Renal cortical epithelial cell (primary cell): ENCODE results near the gene GALP. TPM values are rescaled to one million over a fixed set of nuclear protein-coding genes. Genes with fewer than 3 reads are reported as not detected.
"Not testable (repeated sequence)": the region's sequence is repeated elsewhere in the genome, so short reads cannot be mapped to it uniquely, and the experiment has no call there.

Experiments
- DNase-seq: peaks from one replicate; pipeline ENCODE4 v3.0.0-alpha.2; 2011; ENCODE audit warnings: low read depth
- total RNA-seq: library from RNA; depleted of rRNA; stranded (reverse); fragments of >200 nt; gene quantifications from 2 replicates; pipeline ENCODE4 v1.2.3, GENCODE V29; 2014

Gene GALP
- total RNA-seq, 1 donor from 2014 or later, result not detected

DNA sequence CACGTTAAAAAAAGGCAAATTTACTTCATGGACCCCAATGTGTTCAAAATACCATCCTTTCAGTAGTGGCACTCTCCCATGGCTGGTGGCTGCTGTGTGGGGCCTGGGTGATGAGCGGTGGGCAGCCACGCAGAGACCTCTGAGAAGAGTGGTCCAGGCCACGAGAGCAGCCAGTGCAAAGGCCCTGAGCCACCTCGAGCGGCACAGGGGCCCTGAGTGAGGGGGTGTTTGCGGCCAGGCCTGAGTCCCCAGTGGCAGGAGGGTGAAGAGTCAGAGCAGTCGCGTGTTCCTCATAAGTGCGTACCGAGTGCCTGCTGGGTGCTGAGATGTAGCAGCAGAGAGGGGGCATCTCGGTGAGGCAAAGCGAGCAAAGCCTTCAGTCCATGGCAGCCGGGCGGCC, 27.7 kb upstream of the GALP start:
- DNase-seq, result no peak

DNA sequence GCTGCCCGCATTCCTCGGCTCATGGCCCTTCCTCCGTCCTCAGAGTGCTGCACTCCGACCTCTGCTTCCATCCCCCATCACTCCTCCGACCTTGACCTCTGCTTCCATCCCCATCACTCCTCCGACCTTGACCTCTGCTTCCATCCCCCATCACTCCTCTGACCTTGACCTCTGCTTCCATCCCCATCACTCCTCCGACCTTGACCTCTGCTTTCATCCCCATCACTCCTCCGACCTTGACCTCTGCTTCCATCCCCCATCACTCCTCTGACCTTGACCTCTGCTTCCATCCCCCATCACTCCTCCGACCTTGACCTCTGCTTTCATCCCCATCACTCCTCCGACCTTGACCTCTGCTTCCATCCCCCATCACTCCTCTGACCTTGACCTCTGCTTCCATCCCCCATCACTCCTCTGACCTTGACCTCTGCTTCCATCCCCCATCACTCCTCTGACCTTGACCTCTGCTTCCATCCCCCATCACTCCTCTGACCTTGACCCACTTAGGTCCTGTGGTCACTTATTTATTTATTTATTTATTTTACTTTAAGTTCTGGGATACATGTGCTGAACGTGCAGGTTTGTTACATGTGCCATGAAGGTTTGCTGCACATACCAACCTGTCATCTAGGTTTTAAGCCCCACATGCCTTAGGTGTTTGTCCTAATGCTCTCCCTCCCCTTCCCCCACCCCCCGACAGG, 26.7 kb upstream of the GALP start:
- not testable (repeated sequence) for DNase-seq

DNA sequence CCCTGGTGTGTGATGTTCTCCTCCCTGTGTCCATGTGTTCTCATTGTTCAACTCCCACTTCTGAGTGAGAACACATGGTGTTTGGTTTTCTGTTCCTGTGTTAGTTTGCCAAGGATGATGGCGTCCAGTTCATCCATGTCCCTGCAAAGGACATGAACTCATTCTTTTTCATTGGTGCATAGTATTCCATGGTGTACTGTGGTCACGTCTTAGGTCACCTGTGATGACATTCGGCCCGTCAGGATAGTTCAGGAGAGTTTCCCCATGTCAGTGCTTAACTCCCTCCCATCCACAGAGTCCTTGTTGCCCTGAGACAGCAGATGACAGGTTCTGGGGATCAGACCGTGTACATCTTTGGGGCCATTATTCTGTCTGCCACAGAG, 26.2 kb upstream of the GALP start:
- no peak for DNase-seq

DNA sequence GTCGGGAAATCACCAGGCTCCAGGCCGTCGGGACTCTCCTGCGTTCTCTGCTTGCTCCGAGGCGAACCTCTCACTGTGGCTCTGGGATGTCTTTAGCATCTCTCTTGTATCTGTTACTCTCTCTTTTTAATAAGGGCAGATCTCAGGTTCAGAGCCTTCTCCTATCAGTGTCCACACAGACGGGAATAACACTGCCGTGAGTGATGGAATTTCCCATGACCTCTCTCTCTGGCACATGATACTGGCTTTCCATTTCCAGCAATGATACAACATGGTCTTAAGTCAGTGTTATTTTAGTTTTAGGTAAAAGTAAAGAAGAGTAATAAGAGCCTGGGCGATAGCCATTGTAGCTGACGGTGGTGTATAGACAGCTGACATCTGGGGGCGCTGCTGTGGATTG, 25.4 kb upstream of the GALP start:
- no peak for DNase-seq

DNA sequence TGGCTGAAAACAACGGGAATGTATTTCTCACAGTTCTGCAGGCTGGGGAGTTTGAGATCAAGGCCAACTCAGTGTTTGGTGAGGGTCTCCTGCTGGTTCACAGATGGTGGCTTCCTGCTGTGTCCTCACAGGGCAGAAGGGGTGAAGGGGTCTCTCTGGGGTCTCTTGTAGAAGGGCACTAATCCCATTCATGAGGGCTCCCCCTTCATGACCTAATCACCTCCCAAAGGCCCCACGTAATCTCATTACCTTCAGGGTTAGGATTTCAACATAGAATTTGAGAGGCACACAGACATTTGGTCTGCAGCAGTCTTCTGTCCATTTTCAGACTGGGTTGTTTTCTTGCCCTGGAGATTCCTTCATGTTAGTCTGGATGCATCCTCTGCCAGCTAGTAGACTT, 23.2 kb upstream of the GALP start:
- no peak for DNase-seq

DNA sequence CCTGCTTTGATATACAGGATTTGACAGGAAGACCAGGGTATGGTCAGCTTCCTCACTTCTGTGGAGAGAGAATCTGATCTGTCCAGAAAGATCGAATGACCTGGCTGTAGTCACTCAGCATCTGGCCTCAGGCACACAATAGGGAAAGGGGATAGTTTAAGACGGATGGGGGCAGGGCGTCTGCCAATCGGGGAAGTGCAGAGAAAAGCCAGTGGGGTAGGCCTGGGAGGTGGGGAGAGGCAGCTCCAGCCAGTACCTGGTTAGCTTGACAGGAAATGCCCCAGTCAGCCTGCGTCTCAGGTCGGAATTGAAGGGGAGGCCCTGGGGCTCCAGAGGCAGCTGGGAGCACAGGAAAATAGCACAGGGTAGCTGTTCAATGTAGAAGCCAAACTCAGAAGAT, 22.3 kb upstream of the GALP start:
- no peak for DNase-seq

DNA sequence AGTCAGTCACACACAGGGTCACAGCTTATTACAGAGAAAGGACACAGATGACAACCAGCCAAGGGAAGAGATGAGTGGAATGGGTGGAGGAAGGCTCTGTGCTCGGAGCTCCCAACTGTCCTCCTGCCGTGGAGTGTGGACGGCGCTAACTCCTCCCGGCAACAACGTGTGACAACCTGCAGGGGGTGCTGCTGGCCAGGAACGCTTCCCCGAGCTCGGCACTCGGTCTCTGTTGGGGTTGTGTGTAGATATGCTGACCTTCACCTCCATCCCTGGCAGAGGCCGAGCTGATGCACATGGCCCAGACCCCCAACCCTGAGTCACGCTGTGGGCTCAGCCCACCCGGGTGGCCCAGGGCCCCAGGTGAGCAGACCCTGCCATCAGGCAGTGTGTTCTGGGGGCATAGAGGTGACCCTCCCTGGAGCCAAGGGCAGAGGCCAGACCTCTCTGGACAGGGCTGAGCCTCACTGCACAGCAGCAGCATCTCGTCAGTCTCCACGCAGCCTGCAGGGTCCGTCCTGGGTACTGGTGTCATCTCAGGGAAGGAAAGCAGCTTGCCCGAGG, 20.6 kb upstream of the GALP start:
- DNase-seq, result no peak

DNA sequence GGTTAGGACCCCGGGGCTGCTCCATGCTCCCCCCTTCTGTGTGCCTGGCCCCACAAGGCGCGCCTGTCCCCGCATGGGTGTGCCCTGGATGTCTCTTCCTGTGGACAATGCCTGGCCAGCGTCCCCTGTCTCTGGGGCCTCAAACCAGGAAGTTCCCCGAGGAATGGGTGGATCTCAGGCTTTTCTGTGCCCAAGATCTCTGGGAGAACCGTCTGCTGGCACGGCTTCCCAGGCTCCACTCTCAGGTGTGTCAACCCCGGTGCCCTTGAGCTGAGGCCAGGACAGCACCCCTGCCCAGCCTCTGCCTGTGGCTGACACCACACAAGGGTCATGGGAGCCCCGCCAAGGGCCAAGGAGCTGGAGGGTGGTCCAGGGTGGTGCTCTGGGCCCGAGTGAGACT, 19.0 kb upstream of the GALP start:
- DNase-seq, result no peak

DNA sequence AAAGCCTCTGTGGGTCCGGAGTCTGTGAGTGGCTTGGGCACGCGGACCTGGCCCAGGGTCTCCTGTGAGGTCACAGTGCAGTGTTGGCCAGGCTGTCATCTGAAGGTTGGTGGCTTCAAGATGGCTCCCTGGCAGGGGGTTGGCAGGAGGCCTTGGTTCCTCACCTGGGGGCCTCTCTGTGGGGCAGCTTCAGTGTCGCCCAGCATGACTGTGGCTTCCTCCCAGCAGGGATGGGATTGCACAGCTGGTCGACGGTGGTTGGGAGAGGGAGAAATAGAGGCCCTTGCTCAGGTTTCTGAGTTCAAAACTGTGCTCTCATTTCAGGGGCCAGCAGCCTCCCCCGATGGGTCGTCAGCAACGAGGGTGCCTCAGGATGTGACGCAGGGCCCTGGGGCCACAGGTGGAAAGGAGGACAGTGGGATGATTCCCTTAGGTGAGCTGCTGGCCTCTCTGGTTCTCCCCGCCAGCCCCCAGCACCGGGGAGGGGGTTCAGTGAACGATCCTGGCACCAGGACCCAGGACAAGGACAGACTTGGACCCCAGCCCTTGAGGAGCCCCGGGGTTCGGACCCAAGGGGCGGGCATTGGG, 17.5 kb upstream of the GALP start:
- no peak for DNase-seq

DNA sequence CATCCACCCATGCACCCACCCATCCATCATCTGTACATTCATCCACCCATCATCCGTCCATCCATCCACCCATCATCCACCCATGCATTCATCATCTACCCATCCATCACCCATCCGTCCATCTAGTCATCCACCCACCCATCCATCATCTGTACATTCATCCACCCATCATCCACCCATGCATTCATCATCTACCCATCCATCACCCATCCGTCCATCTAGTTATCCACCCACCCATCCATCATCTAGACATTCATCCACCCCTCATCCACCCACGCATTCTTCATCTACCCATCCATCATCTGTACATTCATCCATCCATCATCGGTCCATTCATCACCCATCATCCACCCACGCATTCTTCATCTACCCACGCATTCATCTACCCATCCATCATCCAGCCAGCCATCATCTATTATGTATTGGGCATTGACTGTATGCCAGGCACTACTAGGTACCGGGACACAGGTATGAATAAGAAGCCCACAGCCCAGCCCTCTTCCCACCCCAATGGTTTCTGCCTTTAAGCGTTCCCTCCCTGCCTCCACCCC, 16.7 kb upstream of the GALP start:
- no peak for DNase-seq

DNA sequence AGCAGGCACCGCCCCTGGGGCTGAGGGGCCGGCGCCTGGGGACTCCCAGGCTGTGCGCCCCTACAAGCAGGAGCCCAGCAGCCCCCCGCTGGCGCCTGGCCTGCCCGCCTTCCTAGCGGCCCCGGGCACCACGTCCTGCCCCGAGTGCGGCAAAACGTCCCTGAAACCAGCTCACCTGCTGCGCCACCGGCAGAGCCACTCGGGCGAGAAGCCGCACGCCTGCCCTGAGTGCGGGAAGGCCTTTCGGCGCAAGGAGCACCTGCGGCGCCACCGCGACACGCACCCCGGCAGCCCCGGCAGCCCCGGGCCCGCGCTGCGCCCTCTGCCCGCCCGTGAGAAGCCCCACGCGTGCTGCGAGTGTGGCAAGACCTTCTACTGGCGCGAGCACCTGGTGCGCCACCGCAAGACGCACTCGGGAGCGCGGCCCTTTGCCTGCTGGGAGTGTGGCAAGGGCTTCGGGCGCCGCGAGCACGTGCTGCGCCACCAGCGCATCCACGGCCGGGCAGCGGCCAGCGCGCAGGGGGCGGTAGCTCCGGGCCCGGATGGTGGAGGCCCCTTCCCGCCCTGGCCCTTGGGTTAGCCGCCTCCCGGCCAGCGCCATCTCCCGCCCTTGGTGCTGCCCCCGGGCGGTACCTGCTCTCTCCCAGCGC, 16.1 kb upstream of the GALP start:
- DNase-seq, result no peak

DNA sequence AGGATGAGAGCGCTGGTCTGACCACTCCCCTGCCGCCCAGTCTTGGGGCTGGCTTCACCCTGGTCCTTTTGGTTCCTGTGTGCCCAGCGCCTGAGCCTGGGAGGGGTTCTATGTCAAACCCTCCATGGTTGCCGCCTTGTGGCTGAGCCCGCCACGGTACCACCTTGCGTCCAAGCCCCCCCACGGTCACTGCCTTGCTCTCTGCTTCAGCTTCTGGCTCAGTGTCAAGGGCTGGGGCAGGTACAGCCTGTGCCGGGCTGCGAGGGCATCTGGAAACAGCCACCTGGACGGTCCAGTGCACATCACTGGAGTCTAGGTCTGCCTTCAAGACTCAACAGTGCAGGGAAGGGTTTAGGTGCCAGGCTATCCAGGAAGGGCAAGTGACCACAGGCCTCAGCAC, 14.3 kb upstream of the GALP start:
- DNase-seq, result no peak

DNA sequence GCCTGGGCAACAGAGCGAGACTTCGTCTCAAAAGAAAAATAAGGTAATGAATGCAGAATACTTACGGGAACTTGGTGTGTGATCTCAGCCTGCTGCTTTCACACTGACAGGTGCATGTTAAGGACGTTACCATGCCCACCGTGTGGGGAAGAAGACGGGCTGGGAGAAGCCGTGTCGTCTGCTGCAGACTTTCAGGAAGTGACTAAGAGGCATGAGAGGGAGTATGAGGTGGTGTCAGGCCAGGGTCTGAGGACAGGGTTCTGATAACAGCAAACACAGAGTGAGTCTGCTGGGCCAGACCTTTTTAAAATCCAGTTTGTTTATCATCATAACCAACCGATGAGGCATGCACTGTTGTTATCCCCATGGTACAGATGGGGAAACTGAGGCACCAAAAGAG, 13.6 kb upstream of the GALP start:
- DNase-seq, result peak; percentile 26

DNA sequence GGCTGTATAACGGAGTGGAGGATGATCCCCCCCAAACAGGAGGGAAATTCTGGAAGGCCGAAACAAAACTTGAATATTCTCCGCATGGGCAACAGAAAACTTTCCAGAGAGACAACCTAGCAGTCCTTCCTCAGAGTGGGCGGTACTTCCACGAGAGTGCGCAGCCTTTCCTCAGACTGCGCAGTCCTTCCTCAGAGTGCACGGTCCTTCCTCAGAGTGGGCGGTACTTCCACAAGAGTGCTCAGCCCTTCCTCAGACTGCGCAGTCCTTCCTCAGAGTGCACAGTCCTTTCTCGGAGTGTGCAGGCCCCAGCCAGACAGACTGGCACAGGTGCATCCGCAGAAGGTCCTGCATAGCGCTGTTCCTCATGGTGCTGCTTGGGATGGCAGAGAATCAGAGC, 12.7 kb upstream of the GALP start:
- DNase-seq, result no peak

DNA sequence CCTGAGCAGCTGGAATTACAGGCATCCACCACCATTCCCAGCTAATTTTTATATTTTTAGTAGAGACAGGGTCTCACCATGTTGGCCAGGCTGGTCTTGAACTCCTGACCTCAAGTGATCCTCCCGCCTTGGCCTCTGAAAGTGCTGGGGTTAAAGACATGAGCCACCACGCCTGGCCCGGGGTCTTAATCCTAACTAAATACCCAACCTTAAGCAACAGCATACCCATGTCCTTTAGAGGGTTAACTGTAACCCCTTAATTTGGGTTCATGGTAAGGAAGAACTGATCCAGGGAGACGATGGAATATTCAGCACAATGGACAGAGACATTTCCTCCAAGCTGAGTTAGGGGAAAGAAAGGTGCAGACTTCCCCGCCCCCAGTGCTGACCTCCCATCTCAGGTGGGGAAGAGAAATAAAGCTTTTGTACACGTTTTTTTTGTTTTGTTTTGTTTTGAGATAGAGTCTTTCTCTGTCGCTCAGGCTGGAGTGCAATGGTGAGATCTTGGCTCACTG, 8.7 kb upstream of the GALP start:
- peak; percentile 10 for DNase-seq

DNA sequence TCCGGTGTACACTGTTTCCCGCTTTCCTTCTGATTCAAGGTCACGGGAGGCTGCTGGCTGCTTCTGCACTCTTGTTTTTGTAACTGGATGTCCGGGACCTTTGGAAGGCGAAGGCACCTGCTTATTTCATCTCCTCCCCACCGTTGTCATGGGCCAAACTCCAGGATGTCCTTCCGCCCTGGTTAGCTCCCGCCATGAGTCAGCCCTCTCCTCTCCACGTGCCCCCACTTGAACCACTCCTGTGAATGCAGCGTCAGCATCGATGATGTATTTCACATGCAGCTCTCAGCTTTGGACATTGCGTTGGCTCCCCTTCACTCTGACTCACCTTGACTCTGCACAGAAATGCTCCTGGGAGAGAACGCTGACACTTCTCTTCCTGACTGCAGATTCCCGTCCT, 5.5 kb upstream of the GALP start:
- DNase-seq, result peak; percentile 90

DNA sequence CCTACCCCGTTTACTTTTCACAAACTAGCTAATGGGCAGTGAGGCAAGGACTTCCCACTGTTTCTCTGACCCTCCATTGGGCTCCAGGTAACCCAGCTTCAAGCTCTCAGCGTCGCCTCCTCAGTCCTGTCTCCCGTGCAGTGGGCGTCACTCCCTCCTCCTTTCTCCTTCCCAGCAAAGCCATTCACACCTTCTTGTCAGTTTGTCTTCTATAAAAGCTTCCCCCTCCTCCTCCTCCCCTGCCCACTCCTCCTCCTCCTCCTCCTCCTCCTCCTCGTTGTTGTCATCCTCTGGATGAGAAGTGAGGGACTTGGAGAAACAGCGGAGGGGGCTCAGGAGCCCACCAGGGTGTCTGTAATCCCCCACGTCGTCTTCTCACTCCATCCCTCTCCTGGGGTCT, 1.7 kb upstream of the GALP start:
- no peak for DNase-seq

DNA sequence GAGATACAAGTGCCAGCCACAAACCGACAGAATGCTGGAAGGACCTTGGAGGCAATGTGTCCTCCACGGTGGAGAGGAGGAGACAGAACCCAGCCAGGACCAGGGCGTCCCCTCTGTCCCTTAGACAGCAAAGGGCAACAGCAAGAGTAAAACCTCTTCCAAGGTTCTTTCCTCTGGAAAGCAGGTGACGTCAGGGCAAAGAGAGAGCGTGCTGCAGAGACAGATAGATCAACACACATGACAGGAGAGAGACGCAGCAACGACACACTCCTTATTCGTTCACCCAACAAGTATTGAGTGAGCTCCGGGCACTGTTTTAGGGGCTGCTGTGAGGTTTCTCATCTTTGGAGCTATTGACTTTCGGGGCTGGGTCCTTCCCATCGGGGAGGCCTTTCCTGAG, 1.3 kb upstream of the GALP start:
- DNase-seq, result no peak

DNA sequence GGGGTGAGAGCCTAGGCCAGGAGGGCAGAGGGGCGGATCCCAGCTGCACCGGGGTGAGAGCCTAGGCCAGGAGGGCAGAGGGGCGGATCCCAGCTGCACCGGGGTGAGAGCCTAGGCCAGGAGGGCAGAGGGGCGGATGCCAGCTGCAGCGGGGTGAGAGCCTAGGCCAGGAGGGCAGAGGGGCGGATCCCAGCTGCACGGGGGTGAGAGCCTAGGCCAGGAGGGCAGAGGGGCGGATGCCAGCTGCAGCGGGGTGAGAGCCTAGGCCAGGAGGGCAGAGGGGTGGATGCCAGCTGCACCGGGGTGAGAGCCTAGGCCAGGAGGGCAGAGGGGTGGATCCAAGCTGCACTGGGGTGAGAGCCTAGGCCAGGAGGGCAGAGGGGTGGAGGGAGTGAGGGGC, 502 bp downstream of the GALP start:
- DNase-seq, result not testable (repeated sequence)

DNA sequence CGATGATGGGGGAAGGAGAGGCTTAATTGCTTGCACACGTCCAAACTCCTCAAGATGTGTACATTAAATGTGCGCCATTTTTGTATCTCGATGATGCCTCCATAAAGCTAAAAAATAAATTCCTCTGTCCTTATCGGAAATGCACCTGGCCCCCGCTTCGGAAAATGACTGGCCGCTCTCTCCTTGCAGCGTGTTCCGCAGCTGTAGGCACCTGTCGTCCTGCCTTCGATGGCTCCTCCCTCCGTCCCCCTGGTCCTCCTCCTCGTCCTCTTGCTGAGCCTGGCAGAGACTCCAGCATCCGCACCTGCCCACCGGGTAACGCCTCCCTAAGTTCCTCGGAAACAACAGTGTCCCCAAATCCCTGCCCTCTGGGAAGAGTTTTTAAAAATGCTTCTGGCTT, 1.1 kb downstream of the GALP start:
- no peak for DNase-seq

DNA sequence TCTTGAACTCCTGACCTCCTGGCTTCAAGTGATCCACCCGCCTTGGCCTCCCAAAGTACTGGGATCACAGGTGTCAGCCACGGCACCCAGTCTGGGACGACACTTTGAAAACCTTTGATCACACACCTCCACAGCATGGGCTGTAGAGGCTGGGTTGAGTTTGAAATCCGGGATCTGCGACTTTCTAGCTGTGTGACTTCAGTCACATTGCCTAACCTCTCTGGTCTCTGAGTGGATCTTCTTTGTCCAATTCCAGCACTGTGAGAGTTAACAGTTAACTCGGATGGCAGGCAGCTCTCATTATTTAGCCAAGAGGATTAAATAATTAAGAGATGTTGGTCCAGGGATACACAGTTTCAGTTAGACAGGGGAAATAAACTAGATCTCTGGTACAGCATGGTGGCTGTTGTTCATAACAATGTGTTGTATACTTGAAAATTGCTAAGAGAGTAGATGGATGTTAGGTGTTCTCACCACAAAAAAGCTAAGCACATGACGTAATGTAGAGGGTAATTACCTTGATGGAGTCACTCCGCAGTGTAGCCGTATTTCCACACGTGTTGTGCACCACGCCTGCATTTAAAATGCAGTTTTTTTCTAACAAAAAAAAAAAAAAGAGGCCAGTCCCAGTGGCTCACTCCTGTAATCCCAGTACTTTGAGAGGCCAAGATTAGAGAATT, 1.9 kb downstream of the GALP start:
- no peak for DNase-seq

DNA sequence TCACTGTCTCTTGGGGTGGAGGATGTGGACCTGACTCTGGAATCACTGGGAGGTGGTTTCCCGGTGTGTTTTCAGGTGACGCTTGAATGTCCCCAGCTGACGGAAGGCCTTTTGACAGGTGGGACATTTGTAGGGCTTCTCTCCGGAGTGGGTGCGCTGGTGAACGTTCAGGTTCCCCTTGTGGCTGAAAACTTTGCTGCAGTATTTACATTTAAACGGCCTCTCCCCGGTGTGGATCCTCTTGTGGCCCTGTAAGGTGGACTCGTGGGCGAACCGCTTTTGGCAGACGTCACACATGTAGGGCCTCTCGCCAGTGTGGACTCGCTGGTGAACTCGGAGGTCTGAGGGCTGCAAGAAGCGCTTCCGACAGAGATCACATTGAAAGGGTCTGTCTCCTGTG, 14.0 kb downstream of the GALP start:
- no peak for DNase-seq
